ENCODE data around the gene ABCC9. TPM values are rescaled to one million over a fixed set of nuclear protein-coding genes. Genes with fewer than 3 reads are reported as not detected.

ABCC9 gene
- total RNA-seq, 1 experiment from 2014 or later: 0.12 TPM

GRCh38 chr12:21774358-21775132 lies 166.7 kb downstream of the ABCC9 start, which contains the start of gene KCNJ8:
Gene KCNJ8 (minus strand): TSS chr12:21774706. CDS start chr12:21773616, 1,090 bp downstream.
- DNase-seq (ENCODE audit: low read depth): no peak

GRCh38 chr12:21773806-21774205 lies 167.4 kb downstream of the ABCC9 start:
- no peak for DNase-seq (ENCODE audit: low read depth)

GRCh38 chr12:21773263-21773741 lies 167.9 kb downstream of the ABCC9 start:
- DNase-seq (ENCODE audit: low read depth): no peak

GRCh38 chr12:21771311-21771710 lies 169.9 kb downstream of the ABCC9 start:
- no peak for DNase-seq (ENCODE audit: low read depth)

GRCh38 chr12:21769307-21769706 lies 171.9 kb downstream of the ABCC9 start:
- no peak for DNase-seq (ENCODE audit: low read depth)

- no peak for DNase-seq (ENCODE audit: low read depth)
Measured at GRCh38 chr12:21766403-21766802, 174.8 kb downstream of the ABCC9 start.

GRCh38 chr12:21764950-21765349 lies 176.3 kb downstream of the ABCC9 start:
- DNase-seq (ENCODE audit: low read depth): no peak

- DNase-seq (ENCODE audit: low read depth): no peak
Measured at GRCh38 chr12:21764065-21764464, 177.2 kb downstream of the ABCC9 start.

GRCh38 chr12:21763531-21763930 lies 177.7 kb downstream of the ABCC9 start:
- no peak for DNase-seq (ENCODE audit: low read depth)

- DNase-seq (ENCODE audit: low read depth): no peak
Measured at GRCh38 chr12:21759737-21760136, 181.5 kb downstream of the ABCC9 start.

- no peak for DNase-seq (ENCODE audit: low read depth)
Measured at GRCh38 chr12:21757735-21758134, 183.5 kb downstream of the ABCC9 start.

- no peak for DNase-seq (ENCODE audit: low read depth)
Measured at GRCh38 chr12:21756699-21757098, 184.5 kb downstream of the ABCC9 start.

- DNase-seq (ENCODE audit: low read depth): no peak
Measured at GRCh38 chr12:21751517-21751916, 189.7 kb downstream of the ABCC9 start.

Other genes starting within 250 kb of the ABCC9 start
- under 0.01 TPM in 1 of 2 replicates, not detected in the other for gene KCNJ8, start 166.7 kb downstream of the ABCC9 start, total RNA-seq (2014; rRNA removed; shearing (Covaris generic))
- 26.0 and 32.0 TPM in 2 replicates for gene CMAS, start 104.8 kb upstream of the ABCC9 start, total RNA-seq (2014; rRNA removed; shearing (Covaris generic))

All from RPMI7951 (cell line).